K562 (cell line): ENCODE measurements around the gene PLA2G4A. TPM values are rescaled to one million over a fixed set of nuclear protein-coding genes. Genes with fewer than 3 reads are reported as not detected.

Source experiments
- ATAC-seq: fragments of 200-7000 bp; cut with Tn5 transposase; 3 replicates; pipeline ENCODE4 v1.9.1; 2020; ENCODE audit warnings: moderate library complexity
- BruUV-seq: library from RNA; stranded (reverse); fragments of 400-500 nt; replicated peaks from 2 replicates; lab custom pipeline; 2021; lab: Mats Ljungman, UMichigan
- CTCF ChIA-PET: fragments of 300-600 bp; formaldehyde crosslinking; extraction: SDS; loops from one replicate; lab custom pipeline; 2021; ENCODE audit warnings: low intra/inter-chr PET ratio; lab: Yijun Ruan, JAX
- POLR2A ChIA-PET: fragments of 300-600, 350-650 bp; sonication (Branson Sonifier 250); formaldehyde crosslinking; extraction: SDS; loops from one replicate; lab custom pipeline; 2021; ENCODE audit warnings: antibody characterized with exemption, inconsistent platforms; lab: Yijun Ruan, JAX
- DNase-seq, 4 experiments: peaks; one replicate each; pipeline versions ENCODE4 v3.0.0 to v3.0.0-alpha.2; 2011 to 2018; ENCODE audit warnings: low spot score in 3 of 4, mixed read lengths in 3 of 4; ENCODE audit errors: extremely low read depth in 1 of 4
- FAIRE-seq: peaks from 2 replicates; lab custom pipeline; 2011; peaks lifted over from hg19 to GRCh38; lab: Jason Lieb, UNC
- H2AFZ ChIP-seq: 2 replicates; pipeline ENCODE4 v1.6.0; 2011; ENCODE audit warnings: low read depth, low read length, control low read depth, inconsistent platforms
- H3K27ac ChIP-seq: fragments of 200-600 bp; 3 replicates; pipeline ENCODE4 v1.8.0; 2011; ENCODE audit warnings: low read depth, mild to moderate bottlenecking, control low read depth, inconsistent platforms, low read length, moderate library complexity, mixed read lengths; ENCODE audit errors: extremely low read depth
- H3K27me3 ChIP-seq, 2 experiments: fragments of 300-600 bp in 1 of 2; 2 replicates in 1 of 2; 3 replicates in 1 of 2; pipeline versions ENCODE4 v1.6.0 to v1.8.0; 2011; ENCODE audit warnings: inconsistent platforms in 2 of 2, low read length in 2 of 2, mild to moderate bottlenecking in 1 of 2, mixed read lengths in 1 of 2, moderate library complexity in 1 of 2; ENCODE audit not compliant: control insufficient read depth in 2 of 2, insufficient read depth in 2 of 2
- H3K36me3 ChIP-seq: fragments of 300-600 bp; 3 replicates; pipeline ENCODE4 v1.8.0; 2011; ENCODE audit warnings: mild to moderate bottlenecking, low read length, inconsistent platforms; ENCODE audit not compliant: control insufficient read depth, insufficient read depth
- H3K4me1 ChIP-seq, 2 experiments: fragments of 200-600 bp in 1 of 2; replicated peaks in 1 of 2; 2 replicates in 1 of 2; 3 replicates in 1 of 2; pipeline versions ENCODE4 v1.5.1 to v1.8.0; 2011; ENCODE audit warnings: inconsistent platforms in 2 of 2, low read length in 2 of 2, mild to moderate bottlenecking in 1 of 2, mixed read lengths in 1 of 2, moderate library complexity in 1 of 2; ENCODE audit not compliant: control insufficient read depth in 2 of 2, insufficient read depth in 2 of 2
- H3K4me2 ChIP-seq: 2 replicates; pipeline ENCODE4 v1.6.1; 2011; ENCODE audit warnings: low read length, control low read depth, inconsistent platforms, mixed read lengths; ENCODE audit not compliant: insufficient read depth
- H3K4me3 ChIP-seq: fragments of 200-600 bp; sonication (generic), shearing (Covaris generic); 2 replicates; pipeline ENCODE4 v1.5.1; 2016; ENCODE audit warnings: control low read depth, inconsistent platforms
- H3K79me2 ChIP-seq: fragments of 200-600 bp; 3 replicates; pipeline ENCODE4 v1.8.0; 2011; ENCODE audit warnings: low read length, inconsistent platforms; ENCODE audit not compliant: control insufficient read depth, insufficient read depth
- H3K9ac ChIP-seq, 2 experiments: 2 replicates each; pipeline versions ENCODE4 v1.6.0 to v1.6.1; 2011; ENCODE audit warnings: low read depth in 2 of 2, low read length in 2 of 2, control low read depth in 1 of 2, inconsistent platforms in 1 of 2, mild to moderate bottlenecking in 1 of 2, mixed read lengths in 1 of 2; ENCODE audit not compliant: insufficient read depth in 1 of 2
- H3K9me1 ChIP-seq: one replicate; pipeline ENCODE4 v1.6.0; 2011; ENCODE audit warnings: inconsistent platforms, mild to moderate bottlenecking, low read length, moderate library complexity; ENCODE audit not compliant: control insufficient read depth, insufficient read depth
- H3K9me3 ChIP-seq: replicated peaks from 2 replicates; pipeline ENCODE4 v1.5.1; 2011; ENCODE audit warnings: low read depth, low read length, inconsistent platforms; ENCODE audit not compliant: control insufficient read depth, insufficient read depth
- H4K20me1 ChIP-seq: replicated peaks from 2 replicates; pipeline ENCODE4 v1.6.1; 2011; ENCODE audit warnings: low read length, inconsistent platforms, mixed read lengths; ENCODE audit not compliant: control insufficient read depth, insufficient read depth
- FOXA3 ChIP-seq, 2 experiments: fragments of 450-650 bp in 1 of 2; sonication (generic) in 1 of 2; formaldehyde crosslinking; IDR thresholded peaks in 1 of 2; conservative IDR thresholded peaks in 1 of 2; 2 replicates each; pipeline versions ENCODE4 v1.4.0 to v1.8.0; 2020 to 2022; ENCODE audit warnings: mild to moderate bottlenecking in 2 of 2, missing genetic modification reagents in 1 of 2
- NUFIP1 ChIP-seq: fragments of 450-650 bp; IDR thresholded peaks from 2 replicates; pipeline ENCODE4 v1.6.1; 2018; ENCODE audit not compliant: partially characterized antibody
- POLR2H ChIP-seq: IDR thresholded peaks from 2 replicates; pipeline ENCODE4 v1.6.1; 2016; ENCODE audit warnings: missing genetic modification characterization, low read depth, mild to moderate bottlenecking, control low read depth, missing compliant biosample characterization, moderate library complexity
- ZNF133 ChIP-seq: fragments of 250-450 bp; sonication (Bioruptor Pico); IDR thresholded peaks from 2 replicates; pipeline ENCODE4 v1.4.0; 2020; ENCODE audit warnings: mild to moderate bottlenecking
- WGBS: fragments of 100-300 bp; shearing (Covaris generic); methylation state at CpG from one replicate; pipeline ENCODE4 v1.1.6; 2016; ENCODE audit warnings: low coverage, mixed read lengths; ENCODE audit not compliant: insufficient coverage; ENCODE audit errors: missing lambda C conversion rate; 5-methylcytosine and 5-hydroxymethylcytosine counted together
- in situ Hi-C: fragments of 300-500 bp; cut with MboI; formaldehyde crosslinking; loops from 4 replicates; pipeline ENCODE4 v1.15.0; 2018; ENCODE audit warnings: inconsistent platforms, mixed read lengths
- intact Hi-C: fragments of 100-400 bp; cut with micrococcal nuclease; formaldehyde crosslinking; loops from 2 replicates; pipeline ENCODE4 v1.14.2; 2022
- polyA plus RNA-seq, 8 experiments: library from polyadenylated mRNA; depleted of rRNA in 4 of 8; stranded (reverse) in 5 of 8; unstranded in 3 of 8; fragments of >200 nt; fragmentation: Nextera tagmentation in 2 of 8; fragmentation: Illumina TruSeq in 1 of 8; extraction: Ambion mirVana in 2 of 8; extraction: Trizol in 1 of 8; gene quantifications; 2 replicates each; pipeline versions ENCODE4 v1.2.1 to v1.2.3, GENCODE V29; 2011 to 2014; ENCODE audit warnings: inconsistent platforms in 1 of 8, missing spikeins in 1 of 8
- total RNA-seq, 7 experiments: library from RNA; depleted of rRNA in 6 of 7; stranded (reverse); fragments of >200 nt in 6 of 7; fragmentation: Illumina TruSeq in 2 of 7; extraction: Trizol in 2 of 7; gene quantifications; 2 replicates each; pipeline versions ENCODE4 v1.2.1 to v1.2.3, GENCODE V29; 2011 to 2021; ENCODE audit warnings: low replicate concordance in 1 of 7
- TF ChIP-seq, protein P1 (sequence below): fragments of 200-400 bp; formaldehyde crosslinking; IDR thresholded peaks from 2 replicates; pipeline ENCODE4 v1.6.1; 2017; ENCODE audit warnings: mild to moderate bottlenecking, low read depth, low read length, moderate library complexity
- TF ChIP-seq, protein P2 (sequence below): fragments of 250-450 bp; sonication (Bioruptor Pico); IDR thresholded peaks from 2 replicates; pipeline ENCODE4 v1.8.0; 2021; ENCODE audit warnings: mild to moderate bottlenecking, moderate library complexity
- TF ChIP-seq, protein P3 (sequence below): sonication (generic); formaldehyde crosslinking; IDR thresholded peaks from 2 replicates; pipeline ENCODE4 v1.8.1; 2023; ENCODE audit warnings: mild to moderate bottlenecking, missing genetic modification reagents

Gene PLA2G4A
- total and polyA plus RNA-seq, 9 of the 15 experiments (the other 6 are each of a cell fraction or from before 2014, with no cell fraction given), result 0.04 to 0.71 (median 0.22) TPM; not detected in 4

DNA sequence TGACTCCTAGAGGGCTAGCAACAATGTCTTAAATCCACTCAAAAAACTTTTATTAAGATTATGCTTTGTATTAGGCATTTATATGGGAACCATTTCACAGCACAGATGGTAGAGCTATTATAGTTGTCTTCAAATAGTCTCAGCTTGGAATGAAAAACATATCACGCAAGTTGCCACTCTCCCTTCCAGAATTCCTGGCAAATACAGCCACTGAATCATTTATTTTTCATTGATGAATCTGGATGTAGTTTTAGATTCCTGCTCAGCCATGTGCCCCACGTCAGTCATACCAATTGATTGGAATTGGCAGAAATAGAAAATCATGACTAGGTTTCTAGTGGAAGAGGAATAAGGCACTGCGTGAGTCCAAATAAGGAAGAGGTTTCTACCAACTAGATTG is 165.2 kb downstream of the PLA2G4A start (continued):
- TF ChIP-seq, protein P1, sequence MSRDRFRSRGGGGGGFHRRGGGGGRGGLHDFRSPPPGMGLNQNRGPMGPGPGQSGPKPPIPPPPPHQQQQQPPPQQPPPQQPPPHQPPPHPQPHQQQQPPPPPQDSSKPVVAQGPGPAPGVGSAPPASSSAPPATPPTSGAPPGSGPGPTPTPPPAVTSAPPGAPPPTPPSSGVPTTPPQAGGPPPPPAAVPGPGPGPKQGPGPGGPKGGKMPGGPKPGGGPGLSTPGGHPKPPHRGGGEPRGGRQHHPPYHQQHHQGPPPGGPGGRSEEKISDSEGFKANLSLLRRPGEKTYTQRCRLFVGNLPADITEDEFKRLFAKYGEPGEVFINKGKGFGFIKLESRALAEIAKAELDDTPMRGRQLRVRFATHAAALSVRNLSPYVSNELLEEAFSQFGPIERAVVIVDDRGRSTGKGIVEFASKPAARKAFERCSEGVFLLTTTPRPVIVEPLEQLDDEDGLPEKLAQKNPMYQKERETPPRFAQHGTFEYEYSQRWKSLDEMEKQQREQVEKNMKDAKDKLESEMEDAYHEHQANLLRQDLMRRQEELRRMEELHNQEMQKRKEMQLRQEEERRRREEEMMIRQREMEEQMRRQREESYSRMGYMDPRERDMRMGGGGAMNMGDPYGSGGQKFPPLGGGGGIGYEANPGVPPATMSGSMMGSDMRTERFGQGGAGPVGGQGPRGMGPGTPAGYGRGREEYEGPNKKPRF, result no peak
- TF ChIP-seq, protein P2, sequence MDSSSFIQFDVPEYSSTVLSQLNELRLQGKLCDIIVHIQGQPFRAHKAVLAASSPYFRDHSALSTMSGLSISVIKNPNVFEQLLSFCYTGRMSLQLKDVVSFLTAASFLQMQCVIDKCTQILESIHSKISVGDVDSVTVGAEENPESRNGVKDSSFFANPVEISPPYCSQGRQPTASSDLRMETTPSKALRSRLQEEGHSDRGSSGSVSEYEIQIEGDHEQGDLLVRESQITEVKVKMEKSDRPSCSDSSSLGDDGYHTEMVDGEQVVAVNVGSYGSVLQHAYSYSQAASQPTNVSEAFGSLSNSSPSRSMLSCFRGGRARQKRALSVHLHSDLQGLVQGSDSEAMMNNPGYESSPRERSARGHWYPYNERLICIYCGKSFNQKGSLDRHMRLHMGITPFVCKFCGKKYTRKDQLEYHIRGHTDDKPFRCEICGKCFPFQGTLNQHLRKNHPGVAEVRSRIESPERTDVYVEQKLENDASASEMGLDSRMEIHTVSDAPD (CRISPR knock-in tag), result no peak

DNA sequence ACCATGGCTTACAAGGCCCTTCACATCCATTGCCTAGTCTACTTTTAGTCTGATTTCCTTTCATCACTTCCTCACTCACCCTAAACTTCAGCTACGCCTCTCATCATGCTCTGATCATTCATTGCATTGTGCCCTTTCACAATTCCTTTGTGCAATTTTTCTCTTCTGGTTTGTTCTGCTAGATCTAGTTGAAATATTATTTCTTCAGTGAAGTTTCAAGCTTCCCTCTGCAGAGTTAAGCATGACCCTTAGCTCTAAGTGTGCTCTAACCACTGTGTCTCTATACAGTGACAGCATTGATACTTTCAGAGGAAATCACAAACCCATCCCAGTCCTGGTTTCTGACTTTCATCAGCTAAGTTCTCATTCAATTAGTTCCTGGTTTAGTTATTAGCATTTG is 166.1 kb downstream of the PLA2G4A start:
- Histone ChIP-seq H3K9ac (no peak overlapping the region), H3K9me1 (no peaks in the 10 kb centered on the region), H3K4me1 (no peaks in the 10 kb centered on the region), H3K4me3 (no peak overlapping the region), H3K79me2 (no peaks in the 10 kb centered on the region), H3K36me3 (no peaks in the 10 kb centered on the region), H3K9me3 (no peaks in the 10 kb centered on the region), H2AFZ (no peak overlapping the region), H3K27ac (no peak overlapping the region), H3K27me3 (no peaks in the 10 kb centered on the region), H4K20me1 (no peaks in the 10 kb centered on the region), H3K4me2 (no peak overlapping the region)
- BruUV-seq, result no TSS peak
- intact Hi-C loops, result no loop called here
- ChIA-PET CTCF (no interaction called here), POLR2A (no interaction called here)
- TF ChIP-seq ZNF133 (CRISPR knock-in tag) (no peak), POLR2H (tag) (no peak), NUFIP1 (no peak), FOXA3 (CRISPR knock-in tag; conservative IDR thresholded peaks at IDR 0.05 in 1 of 2, IDR thresholded peaks at IDR 0.05 in 1 of 2) (no peak)
- TF ChIP-seq, protein P3, sequence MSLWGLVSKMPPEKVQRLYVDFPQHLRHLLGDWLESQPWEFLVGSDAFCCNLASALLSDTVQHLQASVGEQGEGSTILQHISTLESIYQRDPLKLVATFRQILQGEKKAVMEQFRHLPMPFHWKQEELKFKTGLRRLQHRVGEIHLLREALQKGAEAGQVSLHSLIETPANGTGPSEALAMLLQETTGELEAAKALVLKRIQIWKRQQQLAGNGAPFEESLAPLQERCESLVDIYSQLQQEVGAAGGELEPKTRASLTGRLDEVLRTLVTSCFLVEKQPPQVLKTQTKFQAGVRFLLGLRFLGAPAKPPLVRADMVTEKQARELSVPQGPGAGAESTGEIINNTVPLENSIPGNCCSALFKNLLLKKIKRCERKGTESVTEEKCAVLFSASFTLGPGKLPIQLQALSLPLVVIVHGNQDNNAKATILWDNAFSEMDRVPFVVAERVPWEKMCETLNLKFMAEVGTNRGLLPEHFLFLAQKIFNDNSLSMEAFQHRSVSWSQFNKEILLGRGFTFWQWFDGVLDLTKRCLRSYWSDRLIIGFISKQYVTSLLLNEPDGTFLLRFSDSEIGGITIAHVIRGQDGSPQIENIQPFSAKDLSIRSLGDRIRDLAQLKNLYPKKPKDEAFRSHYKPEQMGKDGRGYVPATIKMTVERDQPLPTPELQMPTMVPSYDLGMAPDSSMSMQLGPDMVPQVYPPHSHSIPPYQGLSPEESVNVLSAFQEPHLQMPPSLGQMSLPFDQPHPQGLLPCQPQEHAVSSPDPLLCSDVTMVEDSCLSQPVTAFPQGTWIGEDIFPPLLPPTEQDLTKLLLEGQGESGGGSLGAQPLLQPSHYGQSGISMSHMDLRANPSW (CRISPR knock-in tag), result no peak
- WGBS, result 24% methylated on average over 1 of the region's 1 CpG
- DNase-seq (no peak), FAIRE-seq (no peak), ATAC-seq (no peak)
- in situ Hi-C loops, result no loop called here
